HG02970 (cell line): Measurements from ENCODE around the gene FBN3.
"Not testable (repeated sequence)": the region's sequence is repeated elsewhere in the genome, so short reads cannot be mapped to it uniquely, and the experiment has no call there.

ENCODE experiments used
- ATAC-seq: cut with Tn5 transposase; IDR thresholded peaks from one replicate; pipeline ENCODE4 v1.9.1; 2021; ENCODE audit warnings: mild to moderate bottlenecking, moderate library complexity, moderate number of reproducible peaks; ENCODE audit not compliant: unreplicated experiment, low FRiP score

FBN3 gene

GRCh38 chr19:8149261-8150094 is at the start of gene FBN3:
FBN3 (minus strand) TSS chr19:8149592; CDS start chr19:8147480, 2,112 bp downstream.
- ATAC-seq = no peak

- ATAC-seq = no peak
Observed at GRCh38 chr19:8196271-8196927, 47.0 kb upstream of the FBN3 start.

- peak; percentile 5 for ATAC-seq
Observed at GRCh38 chr19:8194528-8195267, 45.3 kb upstream of the FBN3 start.

- ATAC-seq = no peak
Observed at GRCh38 chr19:8192221-8192820, 42.9 kb upstream of the FBN3 start.

- ATAC-seq = no peak
Observed at GRCh38 chr19:8185343-8186068, 36.1 kb upstream of the FBN3 start.

GRCh38 chr19:8184274-8184673 is 34.9 kb upstream of the FBN3 start:
- no peak for ATAC-seq

- no peak for ATAC-seq
Observed at GRCh38 chr19:8180018-8180417, 30.6 kb upstream of the FBN3 start.

- no peak for ATAC-seq
Observed at GRCh38 chr19:8174706-8175105, 25.3 kb upstream of the FBN3 start.

GRCh38 chr19:8168537-8168936 is 19.1 kb upstream of the FBN3 start:
- no peak for ATAC-seq

- no peak for ATAC-seq
Observed at GRCh38 chr19:8167985-8168384, 18.6 kb upstream of the FBN3 start.

GRCh38 chr19:8163759-8164158 is 14.4 kb upstream of the FBN3 start:
- ATAC-seq = no peak

- no peak for ATAC-seq
Observed at GRCh38 chr19:8161135-8161646, 11.8 kb upstream of the FBN3 start.

- not testable (repeated sequence) for ATAC-seq
Observed at GRCh38 chr19:8159322-8159721, 9.9 kb upstream of the FBN3 start.

GRCh38 chr19:8158411-8159074 is 9.2 kb upstream of the FBN3 start:
- no peak for ATAC-seq

GRCh38 chr19:8155318-8155717 is 5.9 kb upstream of the FBN3 start:
- no peak for ATAC-seq

GRCh38 chr19:8154014-8154413 is 4.6 kb upstream of the FBN3 start:
- ATAC-seq = not testable (repeated sequence)

GRCh38 chr19:8151767-8152035 is 2.3 kb upstream of the FBN3 start:
- ATAC-seq = no peak

GRCh38 chr19:8150998-8151766 is 1.8 kb upstream of the FBN3 start:
- no peak for ATAC-seq
